Suprapubic skin (tissue), 4 donors: ENCODE data around the gene MAN2B1. TPM values are rescaled to one million over a fixed set of nuclear protein-coding genes. Genes with fewer than 3 reads are reported as not detected.

Source experiments
- DNase-seq, 2 donors: peaks; one replicate each; pipeline ENCODE4 v3.0.0-alpha.2; 2019; ENCODE audit warnings: low spot score in 2 of 2
- H3K27ac ChIP-seq: fragments of 200-600 bp; sonication (generic); one replicate; pipeline ENCODE4 v1.5.1; 2019
- H3K27me3 ChIP-seq: fragments of 200-600 bp; sonication (generic); one replicate; pipeline ENCODE4 v1.5.1; 2019
- H3K36me3 ChIP-seq: fragments of 200-600 bp; sonication (generic); one replicate; pipeline ENCODE4 v1.5.1; 2019
- H3K4me1 ChIP-seq: fragments of 200-600 bp; sonication (generic); one replicate; pipeline ENCODE4 v1.5.1; 2019
- H3K4me3 ChIP-seq: fragments of 200-600 bp; sonication (generic); one replicate; pipeline ENCODE4 v1.5.1; 2019; ENCODE audit warnings: mild to moderate bottlenecking
- H3K9me3 ChIP-seq: fragments of 200-600 bp; sonication (generic); one replicate; pipeline ENCODE4 v1.5.1; 2019
- EP300 ChIP-seq: sonication (generic); formaldehyde crosslinking; IDR thresholded peaks from one replicate; pipeline ENCODE4 v1.6.1; 2017; ENCODE audit warnings: antibody characterized with exemption
- POLR2A ChIP-seq, 2 donors: fragments of 450-650 bp; IDR thresholded peaks; one replicate each; pipeline ENCODE4 v1.6.1; 2017; ENCODE audit warnings: antibody characterized with exemption in 2 of 2, mild to moderate bottlenecking in 2 of 2, moderate library complexity in 2 of 2
- POLR2AphosphoS5 ChIP-seq, 3 donors: sonication (generic); formaldehyde crosslinking; IDR thresholded peaks; one replicate each; pipeline ENCODE4 v1.6.1; 2017; ENCODE audit warnings: antibody characterized with exemption in 3 of 3
- WGBS: methylation state at CpG from one replicate; pipeline ENCODE4 v1.1.5; 2018; 5-methylcytosine and 5-hydroxymethylcytosine counted together
- total RNA-seq, 4 donors: library from RNA; depleted of rRNA; stranded (reverse); fragments of >200 nt; gene quantifications; one replicate each; pipeline ENCODE4 v1.1.0, GENCODE V29; 2016
- TF ChIP-seq, protein P1 (sequence below), 2 donors: fragments of 200-600 bp in 1 of 2; fragments of 450-650 bp in 1 of 2; sonication (generic) in 1 of 2; IDR thresholded peaks; one replicate each; pipeline ENCODE4 v1.5.1; 2016 to 2019; ENCODE audit warnings: antibody characterized with exemption in 2 of 2, mild to moderate bottlenecking in 1 of 2, moderate library complexity in 1 of 2

MAN2B1 gene
- total RNA-seq, 4 donors from 2014 or later, result 42.6 to 94.1 (median 78.9) TPM

DNA sequence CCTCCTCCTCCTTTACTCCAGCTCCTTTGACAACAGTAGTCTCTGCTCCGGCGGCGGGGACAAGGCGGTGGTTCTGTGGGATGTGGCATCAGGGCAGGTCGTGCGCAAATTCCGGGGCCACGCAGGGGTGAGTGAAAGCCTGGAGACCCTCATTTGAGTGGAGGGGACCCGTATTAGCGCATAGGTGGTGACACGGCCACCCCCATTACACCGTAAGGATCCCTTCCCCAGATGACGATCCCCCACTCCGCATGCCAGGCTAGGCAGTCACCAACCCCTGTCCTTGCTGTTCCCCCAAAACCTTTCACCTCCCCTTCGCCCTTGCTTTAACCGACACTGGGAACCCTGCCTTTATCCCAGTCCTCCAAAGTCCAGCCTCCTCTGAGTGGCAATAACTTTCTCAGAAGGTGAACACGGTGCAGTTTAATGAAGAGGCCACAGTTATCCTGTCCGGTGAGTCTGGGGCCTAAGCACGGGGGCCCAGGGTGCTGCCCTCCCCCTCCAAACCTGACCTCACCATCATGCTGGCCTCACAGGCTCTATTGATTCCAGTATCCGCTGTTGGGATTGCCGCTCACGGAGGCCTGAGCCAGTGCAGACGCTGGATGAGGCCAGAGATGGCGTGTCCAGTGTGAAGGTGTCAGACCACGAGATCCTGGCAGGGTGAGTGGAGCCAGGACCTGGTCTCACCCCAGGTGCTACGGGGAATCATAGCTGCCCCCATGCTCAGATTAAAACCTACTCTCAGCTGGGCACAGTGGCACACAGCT is 3.8 kb upstream of the MAN2B1 start:
- TF ChIP-seq, protein P1, sequence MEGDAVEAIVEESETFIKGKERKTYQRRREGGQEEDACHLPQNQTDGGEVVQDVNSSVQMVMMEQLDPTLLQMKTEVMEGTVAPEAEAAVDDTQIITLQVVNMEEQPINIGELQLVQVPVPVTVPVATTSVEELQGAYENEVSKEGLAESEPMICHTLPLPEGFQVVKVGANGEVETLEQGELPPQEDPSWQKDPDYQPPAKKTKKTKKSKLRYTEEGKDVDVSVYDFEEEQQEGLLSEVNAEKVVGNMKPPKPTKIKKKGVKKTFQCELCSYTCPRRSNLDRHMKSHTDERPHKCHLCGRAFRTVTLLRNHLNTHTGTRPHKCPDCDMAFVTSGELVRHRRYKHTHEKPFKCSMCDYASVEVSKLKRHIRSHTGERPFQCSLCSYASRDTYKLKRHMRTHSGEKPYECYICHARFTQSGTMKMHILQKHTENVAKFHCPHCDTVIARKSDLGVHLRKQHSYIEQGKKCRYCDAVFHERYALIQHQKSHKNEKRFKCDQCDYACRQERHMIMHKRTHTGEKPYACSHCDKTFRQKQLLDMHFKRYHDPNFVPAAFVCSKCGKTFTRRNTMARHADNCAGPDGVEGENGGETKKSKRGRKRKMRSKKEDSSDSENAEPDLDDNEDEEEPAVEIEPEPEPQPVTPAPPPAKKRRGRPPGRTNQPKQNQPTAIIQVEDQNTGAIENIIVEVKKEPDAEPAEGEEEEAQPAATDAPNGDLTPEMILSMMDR (IDR thresholded peaks at IDR 0.05), result no peak
- no peak for TF ChIP-seq EP300
- TF ChIP-seq POLR2A (IDR thresholded peaks at IDR 0.05), result no peak
- no peak for TF ChIP-seq POLR2AphosphoS5 (IDR thresholded peaks at IDR 0.05)
- Histone ChIP-seq H3K4me1 (peaks cover 44% of the 10 kb centered on the region), H3K27me3 (no peaks in the 10 kb centered on the region), H3K27ac (peak overlapping the region; percentile 96), H3K4me3 (peak overlapping the region; percentile 91), H3K9me3 (no peaks in the 10 kb centered on the region), H3K36me3 (peaks cover 34% of the 10 kb centered on the region)
- no peak for DNase-seq
- WGBS, result 35% methylated on average over 13 of the region's 26 CpGs

DNA sequence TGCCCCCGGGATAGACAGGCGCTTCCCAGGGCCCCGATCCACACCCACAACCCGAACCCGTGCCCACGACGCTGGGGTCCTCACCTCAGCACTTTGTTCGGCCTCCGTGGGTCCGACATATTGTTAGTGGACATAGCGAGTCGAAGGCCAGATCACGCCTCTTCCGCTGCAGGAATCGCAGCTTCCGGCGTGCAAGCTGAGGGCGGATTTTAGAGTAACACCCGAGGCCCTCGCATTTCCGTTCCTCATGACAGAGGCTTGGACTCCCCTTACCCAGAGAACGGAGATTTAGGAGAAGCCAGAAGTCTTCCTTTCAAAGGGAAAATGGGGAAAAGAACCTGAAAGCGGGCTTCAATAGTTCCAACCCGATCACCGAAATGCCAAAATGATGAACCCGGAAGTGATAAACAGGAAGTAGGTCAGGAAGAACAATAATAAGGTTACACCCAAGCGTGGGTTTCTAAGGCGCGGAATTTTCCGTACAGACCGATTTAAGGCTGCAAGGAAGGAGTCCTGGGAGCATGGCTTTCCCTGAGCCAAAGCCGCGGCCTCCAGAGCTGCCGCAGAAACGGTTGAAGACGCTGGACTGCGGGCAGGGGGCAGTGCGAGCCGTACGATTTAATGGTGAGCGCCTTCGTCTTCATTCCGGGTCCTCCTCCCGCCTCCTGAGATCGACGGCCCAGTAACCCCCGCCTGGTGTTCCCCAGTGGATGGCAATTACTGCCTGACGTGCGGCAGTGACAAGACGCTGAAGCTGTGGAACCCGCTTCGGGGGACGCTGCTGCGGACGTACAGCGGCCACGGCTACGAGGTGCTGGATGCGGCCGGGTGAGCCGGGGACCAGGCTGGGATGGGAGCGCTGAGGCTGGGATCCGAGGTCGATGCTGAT is 3.0 kb upstream of the MAN2B1 start:
- no peaks in the 10 kb centered on the region for H3K9me3 ChIP-seq
- WGBS, result under 1% methylated on average over 38 of the region's 64 CpGs
- H3K4me3 ChIP-seq, result peak overlapping the region; percentile 91
- H3K27me3 ChIP-seq, result no peaks in the 10 kb centered on the region
- peak overlapping the region; percentile 96 for H3K27ac ChIP-seq
- H3K4me1 ChIP-seq, result peaks cover 46% of the 10 kb centered on the region
- TF ChIP-seq POLR2AphosphoS5 (IDR thresholded peaks at IDR 0.05), result peak in 2 of 3 donors; percentile 10 to 58
- TF ChIP-seq, protein P1 (IDR thresholded peaks at IDR 0.05), result no peak
- no peak for TF ChIP-seq EP300
- peak; percentile 88 to 89 for DNase-seq
- H3K36me3 ChIP-seq, result peaks cover 33% of the 10 kb centered on the region

DNA sequence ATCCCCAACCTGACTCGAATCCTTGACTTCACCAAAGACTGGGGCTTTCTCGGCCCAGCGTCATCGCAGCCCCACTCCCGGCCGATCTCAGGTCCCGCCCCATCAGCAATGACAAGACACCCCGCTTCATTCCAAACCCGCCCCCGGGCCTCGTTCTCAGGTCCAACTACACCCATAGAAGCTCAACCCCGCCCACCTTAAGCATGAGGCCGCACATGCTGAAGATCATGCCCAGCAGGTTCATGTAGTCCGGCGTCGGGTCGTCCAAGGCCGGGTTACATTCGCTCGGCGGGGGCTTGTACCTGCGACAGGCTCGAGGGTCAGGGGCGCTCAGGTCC is 2.4 kb upstream of the MAN2B1 start:
- Histone ChIP-seq H3K36me3 (peaks cover 33% of the 10 kb centered on the region), H3K4me3 (peak overlapping the region; percentile 91), H3K27me3 (no peaks in the 10 kb centered on the region), H3K9me3 (no peaks in the 10 kb centered on the region), H3K27ac (peak overlapping the region; percentile 96), H3K4me1 (peaks cover 46% of the 10 kb centered on the region)
- under 1% methylated on average over 13 of the region's 24 CpGs for WGBS
- TF ChIP-seq EP300 (no peak), POLR2A (IDR thresholded peaks at IDR 0.05) (no peak), POLR2AphosphoS5 (IDR thresholded peaks at IDR 0.05) (no peak)
- TF ChIP-seq, protein P1 (IDR thresholded peaks at IDR 0.05), result no peak
- DNase-seq, result peak; percentile 87 to 89

DNA sequence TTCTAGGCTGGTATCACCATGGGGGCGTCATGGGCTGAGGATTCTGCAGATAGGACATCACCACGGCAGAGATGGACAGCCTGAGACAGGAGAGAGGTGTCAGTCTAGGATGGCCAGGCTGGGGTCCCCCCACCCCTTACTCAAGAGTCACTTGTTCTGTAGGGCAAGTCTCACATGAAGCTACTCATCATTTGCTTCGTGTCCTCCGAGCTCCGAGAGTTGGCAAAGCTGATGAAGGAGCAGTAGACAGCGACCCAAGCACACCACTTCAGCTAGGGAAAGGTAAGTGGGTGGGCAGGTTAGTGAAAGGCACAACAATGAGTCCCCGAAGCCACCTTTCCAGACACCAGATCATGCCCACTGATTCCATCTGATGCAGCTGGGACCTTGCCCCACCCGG is 1.8 kb upstream of the MAN2B1 start:
- peaks cover 46% of the 10 kb centered on the region for H3K4me1 ChIP-seq
- no peaks in the 10 kb centered on the region for H3K27me3 ChIP-seq
- no peaks in the 10 kb centered on the region for H3K9me3 ChIP-seq
- 73% methylated on average over 7 of the region's 8 CpGs for WGBS
- peak overlapping the region; percentile 96 for H3K27ac ChIP-seq
- H3K36me3 ChIP-seq, result peaks cover 33% of the 10 kb centered on the region
- no peak for TF ChIP-seq POLR2AphosphoS5 (IDR thresholded peaks at IDR 0.05)
- TF ChIP-seq POLR2A (IDR thresholded peaks at IDR 0.05), result no peak
- TF ChIP-seq, protein P1 (IDR thresholded peaks at IDR 0.05), result no peak
- TF ChIP-seq EP300, result no peak
- H3K4me3 ChIP-seq, result peak overlapping the region; percentile 91
- no peak for DNase-seq
